ENCODE measurements around the gene OTULIN.

OTULIN gene

DNA sequence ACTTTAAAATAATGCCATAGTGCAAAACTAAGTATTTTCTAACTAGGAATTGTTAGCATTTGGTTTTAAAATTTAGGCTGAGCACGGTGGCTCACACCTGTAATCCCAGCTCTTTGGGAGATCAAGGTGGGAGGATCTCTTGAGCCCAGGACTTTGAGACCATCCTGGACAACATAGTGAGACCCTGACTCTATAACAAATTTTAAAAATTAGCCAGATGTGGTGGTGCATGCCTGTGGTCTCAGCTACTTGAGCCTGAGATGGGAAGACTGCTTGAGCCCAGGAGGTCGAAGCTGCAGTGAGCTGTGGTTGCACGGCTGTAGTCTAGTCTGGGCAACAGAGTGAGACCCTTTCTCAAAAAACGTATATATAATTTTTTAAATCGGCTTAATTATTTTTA, 4.9 kb downstream of the OTULIN start:
- DNase-seq, result no peak

DNA sequence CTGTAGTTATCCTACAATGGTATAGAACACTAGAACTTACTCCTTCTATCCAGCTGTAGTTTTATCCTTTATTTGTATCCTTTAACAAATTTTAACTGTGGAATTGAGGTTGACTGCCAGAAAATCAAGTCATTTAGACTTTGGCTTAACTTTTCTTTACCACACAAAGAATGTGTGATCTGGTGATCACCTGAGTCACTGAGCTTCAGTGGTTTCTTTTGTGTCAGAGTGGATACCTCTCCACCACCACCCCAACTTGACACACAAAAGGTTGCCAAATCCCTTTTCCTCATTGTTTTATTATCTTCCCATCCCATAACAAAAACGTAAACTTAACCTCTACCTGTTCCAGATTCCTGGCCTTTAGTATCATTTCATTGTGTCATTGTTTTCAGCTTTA, 5.5 kb downstream of the OTULIN start:
- no peak for DNase-seq

DNA sequence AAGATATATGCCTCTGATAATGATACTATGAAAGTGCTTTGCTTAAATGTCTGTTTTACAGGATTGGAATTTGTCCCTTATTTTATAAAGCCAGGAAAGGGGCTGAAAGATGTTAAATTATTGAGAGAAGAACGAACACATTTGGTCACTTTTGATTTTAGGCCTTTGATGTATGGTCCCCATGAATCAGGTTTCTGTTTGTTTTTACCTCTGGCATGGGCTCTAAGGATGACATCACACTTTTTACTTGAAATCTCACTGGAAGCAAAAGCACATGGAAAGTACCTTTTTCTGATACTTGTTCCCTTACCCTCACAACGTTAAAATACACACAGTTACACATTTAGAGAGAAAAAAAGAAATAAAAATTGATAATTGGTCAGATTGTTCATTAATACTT, 6.9 kb downstream of the OTULIN start:
- DNase-seq, result no peak

GRCh38 chr5:14672082-14672481, 7.6 kb downstream of the OTULIN start:
- no peak for DNase-seq

- DNase-seq, result no peak
Measured at GRCh38 chr5:14672484-14673394, 8.2 kb downstream of the OTULIN start.

GRCh38 chr5:14673443-14673842, 8.9 kb downstream of the OTULIN start:
- DNase-seq, result no peak

GRCh38 chr5:14674983-14675854, 10.7 kb downstream of the OTULIN start:
- DNase-seq, result no peak

- no peak for DNase-seq
Measured at GRCh38 chr5:14675865-14676300, 11.4 kb downstream of the OTULIN start.

GRCh38 chr5:14676320-14676719, 11.8 kb downstream of the OTULIN start:
- DNase-seq, result no peak

- no peak for DNase-seq
Measured at GRCh38 chr5:14678773-14679334, 14.3 kb downstream of the OTULIN start.

DNA sequence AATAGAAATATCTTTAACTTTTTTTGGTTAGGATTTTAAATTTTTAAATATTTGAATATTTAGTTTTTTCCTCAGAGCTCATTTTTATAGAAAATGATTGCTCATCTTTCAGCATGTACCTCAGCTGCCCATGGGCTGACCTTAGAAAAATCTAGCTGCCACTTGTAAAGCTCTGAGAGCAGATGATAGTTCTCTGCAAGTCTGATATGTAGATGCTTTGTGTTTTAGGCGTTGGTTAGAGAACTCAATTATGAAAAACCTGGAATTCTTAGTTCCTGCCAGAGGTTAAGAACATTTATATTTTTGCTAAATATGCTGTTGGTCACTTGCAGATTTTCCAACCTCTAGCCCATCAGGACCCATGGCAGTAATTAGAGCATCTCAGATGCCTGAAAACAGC, 15.1 kb downstream of the OTULIN start:
- no peak for DNase-seq

GRCh38 chr5:14681236-14681752, 16.8 kb downstream of the OTULIN start:
- DNase-seq, result no peak

GRCh38 chr5:14683906-14684455, 19.5 kb downstream of the OTULIN start:
- no peak for DNase-seq

DNA sequence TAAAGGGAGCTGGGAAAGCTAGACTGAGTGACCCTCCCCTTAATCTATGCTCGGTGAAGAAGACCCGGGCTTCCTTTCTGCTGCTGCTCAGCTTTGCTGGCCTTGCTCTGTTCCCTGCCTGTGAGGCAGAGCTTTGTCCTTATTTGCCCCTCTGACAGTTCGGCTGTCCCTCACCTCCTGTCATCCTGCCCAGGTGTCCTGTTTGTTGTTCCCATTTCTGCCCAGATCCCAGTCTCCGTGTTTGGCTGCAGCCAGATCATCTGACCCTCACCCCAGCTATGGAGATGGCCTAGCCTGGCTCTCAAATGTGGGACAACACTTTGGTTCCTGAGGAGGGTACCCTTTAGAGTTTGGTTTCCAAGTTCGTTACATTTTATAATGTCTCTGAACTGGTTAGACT, 20.2 kb downstream of the OTULIN start:
- DNase-seq, result no peak

- DNase-seq, result peak; percentile 18
Measured at GRCh38 chr5:14685757-14686156, 21.2 kb downstream of the OTULIN start.

- DNase-seq, result no peak
Measured at GRCh38 chr5:14686517-14686916, 22.0 kb downstream of the OTULIN start.

GRCh38 chr5:14687023-14687665, 22.6 kb downstream of the OTULIN start:
- no peak for DNase-seq

GRCh38 chr5:14693070-14693469, 28.6 kb downstream of the OTULIN start:
- DNase-seq, result no peak

- no peak for DNase-seq
Measured at GRCh38 chr5:14695152-14695551, 30.6 kb downstream of the OTULIN start.

DNA sequence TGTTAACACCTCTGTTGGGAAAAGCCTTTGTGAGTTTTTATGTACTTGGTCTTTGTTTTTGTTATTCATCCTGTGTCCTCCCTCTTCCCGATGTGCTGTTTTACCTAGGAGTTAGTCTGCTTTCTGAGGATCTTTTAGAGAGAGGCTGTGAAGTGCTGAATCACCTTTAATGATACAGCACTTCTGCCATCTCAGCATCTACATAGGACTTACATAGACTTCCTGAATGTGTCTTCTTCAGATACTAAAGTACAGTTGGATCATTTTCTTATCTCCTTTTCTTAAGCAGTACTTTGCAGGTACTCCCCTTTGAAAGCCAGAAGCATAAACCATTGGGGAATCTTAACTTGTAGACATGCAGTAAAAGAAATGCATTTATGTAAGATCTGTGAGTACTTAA, 31.5 kb downstream of the OTULIN start:
- DNase-seq, result no peak

DNA sequence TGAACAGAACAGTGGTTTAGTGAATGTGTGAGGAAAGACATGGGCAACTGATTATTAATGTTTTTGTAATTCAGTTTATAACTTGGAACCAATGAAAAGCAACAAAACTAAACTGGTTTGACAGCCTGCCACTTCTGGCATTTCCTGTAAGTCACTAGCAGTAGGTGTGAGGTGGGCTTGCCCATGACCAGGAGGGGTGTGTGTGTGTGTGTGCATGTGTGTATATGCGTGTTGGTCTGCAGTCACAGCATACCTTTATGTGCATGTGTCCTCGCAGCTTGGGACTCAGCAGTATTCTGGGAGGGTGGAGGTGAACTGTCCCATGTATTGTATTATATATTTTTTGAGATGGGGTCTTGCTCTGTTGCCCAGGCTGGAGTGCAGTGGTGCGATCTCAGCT, 32.3 kb downstream of the OTULIN start:
- DNase-seq, result no peak

GRCh38 chr5:14698495-14698894, 34.0 kb downstream of the OTULIN start:
- no peak for DNase-seq

Data from NCI-H1436 (cell line).